ENCODE data around the gene NRTN. TPM values are rescaled to one million over a fixed set of nuclear protein-coding genes. Genes with fewer than 3 reads are reported as not detected.

The NRTN gene
- total and polyA plus RNA-seq, 2 of the 13 experiments (the other 11 are each of a cell fraction or from before 2014, with no cell fraction given): 4.1 to 5.3 TPM

DNA sequence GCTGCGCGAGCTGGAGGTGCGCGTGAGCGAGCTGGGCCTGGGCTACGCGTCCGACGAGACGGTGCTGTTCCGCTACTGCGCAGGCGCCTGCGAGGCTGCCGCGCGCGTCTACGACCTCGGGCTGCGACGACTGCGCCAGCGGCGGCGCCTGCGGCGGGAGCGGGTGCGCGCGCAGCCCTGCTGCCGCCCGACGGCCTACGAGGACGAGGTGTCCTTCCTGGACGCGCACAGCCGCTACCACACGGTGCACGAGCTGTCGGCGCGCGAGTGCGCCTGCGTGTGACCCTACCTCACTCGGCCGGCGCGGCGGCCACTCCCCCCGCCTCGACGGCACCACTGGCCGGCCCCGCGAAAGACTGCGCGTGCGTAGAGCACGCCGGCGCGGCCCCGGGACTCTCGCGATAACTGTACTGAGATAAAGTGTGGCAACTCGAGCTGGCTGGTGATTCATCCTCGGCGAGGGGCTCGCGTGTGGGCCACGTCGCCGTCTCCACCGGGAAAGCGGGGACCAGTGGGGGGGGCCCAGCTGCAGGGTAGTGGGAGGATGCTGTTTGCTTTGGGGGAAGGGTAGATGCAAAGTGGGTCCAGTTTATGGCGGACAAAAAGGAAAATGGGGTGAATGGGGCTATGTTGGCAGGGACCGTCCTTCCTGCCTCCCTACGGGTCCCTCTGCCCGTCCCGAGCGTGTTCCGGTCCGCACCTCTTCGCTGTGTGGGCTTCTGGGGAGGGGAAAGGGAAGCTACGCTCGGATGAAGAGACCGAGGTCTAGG lies 23.2 kb downstream of the NRTN start (continued):
- TF ChIP-seq NONO (IDR thresholded peaks at IDR 0.05): no peak
- TF ChIP-seq NONO (CRISPR knock-in tag; conservative IDR thresholded peaks at IDR 0.05): peak; percentile 93
- peak; percentile 15; the same call in 1 of the 2 replicates for TF ChIP-seq RARA (CRISPR knock-in tag; IDR thresholded peaks at IDR 0.05)
- 0 out of 2 replicates have a peak, but pooled peaks have one; percentile 62 for TF ChIP-seq ETV6 (CRISPR knock-in tag; conservative IDR thresholded peaks at IDR 0.05)
- TF ChIP-seq HOXD1 (CRISPR knock-in tag; IDR thresholded peaks at IDR 0.05): 0 out of 2 replicates have a peak, but pooled peaks have one; percentile 18
- TF ChIP-seq ZNF589 (CRISPR knock-in tag; conservative IDR thresholded peaks at IDR 0.05): peak; percentile 49; the same call in 1 of the 2 replicates
- no peak for TF ChIP-seq THYN1 (CRISPR knock-in tag; IDR thresholded peaks at IDR 0.05; ENCODE audit: borderline replicate concordance, low read depth)
- TF ChIP-seq ZNF7 (CRISPR knock-in tag; IDR thresholded peaks at IDR 0.05): 0 out of 2 replicates have a peak, but pooled peaks have one; percentile 9
- TF ChIP-seq GTF2F1 (IDR thresholded peaks at IDR 0.05; ENCODE audit: low read length): no peak
- peak; percentile 95 for TF ChIP-seq BCL3 (CRISPR knock-in tag; IDR thresholded peaks at IDR 0.05)
- peak; percentile 83; the same call in 1 of the 2 replicates for TF ChIP-seq MYNN (CRISPR knock-in tag; IDR thresholded peaks at IDR 0.05; ENCODE audit: low read depth)
- peak; percentile 99 for TF ChIP-seq AGO1 (IDR thresholded peaks at IDR 0.05; ENCODE audit: low read depth, low read length, poor library complexity, severe bottlenecking)
- TF ChIP-seq, protein P1, sequence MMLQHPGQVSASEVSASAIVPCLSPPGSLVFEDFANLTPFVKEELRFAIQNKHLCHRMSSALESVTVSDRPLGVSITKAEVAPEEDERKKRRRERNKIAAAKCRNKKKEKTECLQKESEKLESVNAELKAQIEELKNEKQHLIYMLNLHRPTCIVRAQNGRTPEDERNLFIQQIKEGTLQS (CRISPR knock-in tag; IDR thresholded peaks at IDR 0.05): peak; percentile 90
- TF ChIP-seq ZKSCAN5 (CRISPR knock-in tag; IDR thresholded peaks at IDR 0.05): 0 out of 2 replicates have a peak, but pooled peaks have one; percentile 23
- TF ChIP-seq RBFOX2 (IDR thresholded peaks at IDR 0.05; ENCODE audit: low read depth, low read length): peak; percentile 99
- TF ChIP-seq, protein P2, sequence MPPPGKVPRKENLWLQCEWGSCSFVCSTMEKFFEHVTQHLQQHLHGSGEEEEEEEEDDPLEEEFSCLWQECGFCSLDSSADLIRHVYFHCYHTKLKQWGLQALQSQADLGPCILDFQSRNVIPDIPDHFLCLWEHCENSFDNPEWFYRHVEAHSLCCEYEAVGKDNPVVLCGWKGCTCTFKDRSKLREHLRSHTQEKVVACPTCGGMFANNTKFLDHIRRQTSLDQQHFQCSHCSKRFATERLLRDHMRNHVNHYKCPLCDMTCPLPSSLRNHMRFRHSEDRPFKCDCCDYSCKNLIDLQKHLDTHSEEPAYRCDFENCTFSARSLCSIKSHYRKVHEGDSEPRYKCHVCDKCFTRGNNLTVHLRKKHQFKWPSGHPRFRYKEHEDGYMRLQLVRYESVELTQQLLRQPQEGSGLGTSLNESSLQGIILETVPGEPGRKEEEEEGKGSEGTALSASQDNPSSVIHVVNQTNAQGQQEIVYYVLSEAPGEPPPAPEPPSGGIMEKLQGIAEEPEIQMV (CRISPR knock-in tag; IDR thresholded peaks at IDR 0.05; ENCODE audit: low read depth): peak; percentile 87
- peak; percentile 55; the same call in 1 of the 2 replicates for TF ChIP-seq ZBTB7A (CRISPR knock-in tag; IDR thresholded peaks at IDR 0.05)
- TF ChIP-seq MED8 (CRISPR knock-in tag; IDR thresholded peaks at IDR 0.05; ENCODE audit: insufficient replicate concordance): peak; percentile 71
- no peak for TF ChIP-seq MAF1 (CRISPR knock-in tag; IDR thresholded peaks at IDR 0.05; ENCODE audit: borderline replicate concordance)
- TF ChIP-seq, protein P3, sequence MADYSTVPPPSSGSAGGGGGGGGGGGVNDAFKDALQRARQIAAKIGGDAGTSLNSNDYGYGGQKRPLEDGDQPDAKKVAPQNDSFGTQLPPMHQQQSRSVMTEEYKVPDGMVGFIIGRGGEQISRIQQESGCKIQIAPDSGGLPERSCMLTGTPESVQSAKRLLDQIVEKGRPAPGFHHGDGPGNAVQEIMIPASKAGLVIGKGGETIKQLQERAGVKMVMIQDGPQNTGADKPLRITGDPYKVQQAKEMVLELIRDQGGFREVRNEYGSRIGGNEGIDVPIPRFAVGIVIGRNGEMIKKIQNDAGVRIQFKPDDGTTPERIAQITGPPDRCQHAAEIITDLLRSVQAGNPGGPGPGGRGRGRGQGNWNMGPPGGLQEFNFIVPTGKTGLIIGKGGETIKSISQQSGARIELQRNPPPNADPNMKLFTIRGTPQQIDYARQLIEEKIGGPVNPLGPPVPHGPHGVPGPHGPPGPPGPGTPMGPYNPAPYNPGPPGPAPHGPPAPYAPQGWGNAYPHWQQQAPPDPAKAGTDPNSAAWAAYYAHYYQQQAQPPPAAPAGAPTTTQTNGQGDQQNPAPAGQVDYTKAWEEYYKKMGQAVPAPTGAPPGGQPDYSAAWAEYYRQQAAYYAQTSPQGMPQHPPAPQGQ (CRISPR knock-in tag; IDR thresholded peaks at IDR 0.05; ENCODE audit: borderline replicate concordance): no peak
- peak; percentile 77; the same call in 1 of the 2 replicates for TF ChIP-seq HOXA3 (CRISPR knock-in tag; IDR thresholded peaks at IDR 0.05)
- no peak for TF ChIP-seq ZNF629 (CRISPR knock-in tag; conservative IDR thresholded peaks at IDR 0.05)
